Heart left ventricle (tissue), 13 donors: ENCODE data around the gene MEX3B.

ENCODE experiments used
- CTCF ChIP-seq, 12 donors: fragments of 200-600 bp; sonication (generic) in 4 of 12; IDR thresholded peaks; one replicate each; pipeline versions ENCODE4 v1.5.0 to v1.8.0; 2018 to 2022; ENCODE audit warnings: antibody characterized with exemption in 12 of 12, mild to moderate bottlenecking in 5 of 12
- POLR2A ChIP-seq, 2 donors: fragments of 450-650 bp; IDR thresholded peaks; one replicate each; pipeline ENCODE4 v1.6.1; 2017; ENCODE audit warnings: antibody characterized with exemption in 2 of 2, mild to moderate bottlenecking in 2 of 2, moderate library complexity in 2 of 2
- donor health status: ischemic (EF 13 %, LVEDD 7.1; RV severe dilation, severe dysfunction).
- donor health status: DM: no; HTN: yes; CAD: no.
- donor health status: DM: no; HTN: no; CAD: no.
- donor health status: ischemic (EF 25% LVEDD 6.9; RV normal size, moderate dysfunction).
- donor health status: ischemic (EF 25% LVEDD 5.7; RV mildly dilated, moderate dysfunction).
- donor health status: ischemic (EF 35%, LVEDD 5.7; RV mildly dilated, moderate dysfunction).
- donor health status: nonischemic (EF 11% LVEDD 7.7; RV severe dilation, severe dysfunction).
- donor health status: DM: yes; HTN: yes; CAD: no.
- donor health status: PGD.
- donor health status: ischemic (EF 29% LVEDD 5.4; RV normal size, mild dysfunction).
- donor health status: nonischemic (EF 23%, LVEDD 6.1; RV moderate dilation, normal function).

- TF ChIP-seq CTCF (IDR thresholded peaks at IDR 0.05) (no peak), POLR2A (IDR thresholded peaks at IDR 0.05) (no peak)
Observed at GRCh38 chr15:82052751-82053150, 6.9 kb upstream of the MEX3B start.
